ENCODE data around the gene ALOX5. TPM values are rescaled to one million over a fixed set of nuclear protein-coding genes. Genes with fewer than 3 reads are reported as not detected.

The ALOX5 gene
- total and polyA plus RNA-seq, 2 of the 4 experiments (the other 2 are of a cell fraction), result not detected

- H3K23ac ChIP-seq (ENCODE audit: low read depth, low read length), result no peak overlapping the region
- no peak overlapping the region for H3K27ac ChIP-seq (ENCODE audit: insufficient read depth, low read length)
- H3K4me3 ChIP-seq (ENCODE audit: insufficient read depth, low read depth, low read length), result no peak overlapping the region
- H3K27me3 ChIP-seq (ENCODE audit: control insufficient read depth, insufficient read depth, low read length), result no peaks in the 10 kb centered on the region
- dilution Hi-C loops (cut with HindIII; ENCODE audit: low sequenced_read_pairs, unreplicated experiment) (no loop called here), intact Hi-C loops (cut with micrococcal nuclease) (loop anchor here (5.0 kb wide), 1 partner anchor 36 kb away; no protein-coding TSS in a partner anchor), in situ Hi-C loops (cut with MboI; ENCODE audit: low sequenced_read_pairs) (no loop called here)
- no peak overlapping the region for H2AK9ac ChIP-seq (replicated peaks; ENCODE audit: low read depth, low read length, poor library complexity)
- no peak overlapping the region for H3K56ac ChIP-seq (ENCODE audit: extremely low read depth, insufficient read depth, low read length)
- ChIA-PET POLR2A (ENCODE audit: unreplicated experiment) (no interaction called here), CTCF (no interaction called here)
- H3K4ac ChIP-seq (ENCODE audit: low read depth, low read length), result no peak overlapping the region
- H2BK5ac ChIP-seq (ENCODE audit: low read depth, low read length, poor library complexity, severe bottlenecking), result no peak overlapping the region
- H4K91ac ChIP-seq (ENCODE audit: insufficient read depth, low read depth, low read length), result no peak overlapping the region
- no peak overlapping the region for H2BK15ac ChIP-seq (ENCODE audit: low read depth, low read length)
- no peak overlapping the region for H4K8ac ChIP-seq (ENCODE audit: low read depth in 2 of 2, low read length in 2 of 2)
- H4K20me1 ChIP-seq (ENCODE audit: insufficient read depth, low read length), result no peaks in the 10 kb centered on the region
- H2AFZ ChIP-seq (replicated peaks; ENCODE audit: low read length, poor library complexity), result no peak overlapping the region
- no peaks in the 10 kb centered on the region; the same call in 1 of the 2 replicates for H3K9me3 ChIP-seq (ENCODE audit: control insufficient read depth, insufficient read depth, low read length)
- no peaks in the 10 kb centered on the region; a peak in 1 of 4 replicates for H3K79me1 ChIP-seq (ENCODE audit: low read depth in 1 of 2, low read length in 2 of 2)
- ATAC-seq (ENCODE audit: low read depth) (no peak), DNase-seq (no peak)
- BruUV-seq (replicated peaks), result no TSS peak
- H2BK20ac ChIP-seq (ENCODE audit: low read depth, low read length), result no peak overlapping the region
- no peak overlapping the region for H3K14ac ChIP-seq (replicated peaks; ENCODE audit: low read depth, low read length)
- no peaks in the 10 kb centered on the region for H3K36me3 ChIP-seq (ENCODE audit: control insufficient read depth, insufficient read depth, low read length)
- TF ChIP-seq CEBPB (IDR thresholded peaks at IDR 0.05; ENCODE audit: low read depth, low read length) (no peak), CTCF (conservative IDR thresholded peaks at IDR 0.05; ENCODE audit: low read depth, low read length) (no peak), RCOR1 (IDR thresholded peaks at IDR 0.05; ENCODE audit: insufficient replicate concordance, low read length) (no peak), BHLHE40 (IDR thresholded peaks at IDR 0.05; ENCODE audit: low read depth, low read length) (no peak), ELK1 (IDR thresholded peaks at IDR 0.05; ENCODE audit: borderline replicate concordance, low read depth, low read length) (no peak), CHD1 (IDR thresholded peaks at IDR 0.05; ENCODE audit: low read depth, low read length) (no peak), RAD21 (IDR thresholded peaks at IDR 0.05; ENCODE audit: low read length) (no peak), MAZ (IDR thresholded peaks at IDR 0.05; ENCODE audit: borderline replicate concordance, low read depth, low read length) (no peak), MAFK (IDR thresholded peaks at IDR 0.05; ENCODE audit: low read depth, low read length) (no peak), POLR2A (IDR thresholded peaks at IDR 0.05; ENCODE audit: low read depth, low read length) (no peak), FOS (IDR thresholded peaks at IDR 0.05; ENCODE audit: low read depth, low read length) (no peak), USF2 (IDR thresholded peaks at IDR 0.05; ENCODE audit: low read depth, low read length) (no peak), RFX5 (IDR thresholded peaks at IDR 0.05; ENCODE audit: low read depth, low read length) (no peak), MXI1 (IDR thresholded peaks at IDR 0.05; ENCODE audit: borderline replicate concordance, low read depth, low read length) (no peak), NFE2L2 (IDR thresholded peaks at IDR 0.05; ENCODE audit: low read depth, low read length) (no peak), SMC3 (IDR thresholded peaks at IDR 0.05; ENCODE audit: low read depth, low read length) (no peak)
- WGBS, 2 experiments (ENCODE audit: extremely low coverage in 2 of 2, insufficient read length in 1 of 2), result 90% methylated on average over 4 of the region's 7 CpGs; no CpG with 5 or more reads in 1 of the 2 experiments
- no peak overlapping the region for H3K9ac ChIP-seq (ENCODE audit: low read depth, low read length)
- H2BK120ac ChIP-seq (ENCODE audit: low read depth, low read length), result no peak overlapping the region
- H2AK5ac ChIP-seq (ENCODE audit: low read depth, low read length), result no peak overlapping the region
- no peaks in the 10 kb centered on the region for H3K4me1 ChIP-seq (ENCODE audit: control insufficient read depth, insufficient read depth, low read length)
- no peak overlapping the region for H4K5ac ChIP-seq (ENCODE audit: low read depth, low read length)
- no peak overlapping the region for H3K4me2 ChIP-seq (ENCODE audit: low read depth, low read length)
- H3K18ac ChIP-seq (ENCODE audit: low read depth, low read length), result no peak overlapping the region
- H3K9me1 ChIP-seq (ENCODE audit: insufficient read depth, low read length), result peaks cover 3% of the 10 kb centered on the region; the same call in 1 of the 2 replicates
Measured at GRCh38 chr10:45491061-45491460, 117.0 kb downstream of the ALOX5 start.

Measured in IMR-90 (cell line).